RKO (cell line): ENCODE data around the gene SLC4A4.
A peak's percentile ranks its signal among the peaks of the same experiment; 100 is the strongest.
"Not testable (repeated sequence)": the region's sequence is repeated elsewhere in the genome, so short reads cannot be mapped to it uniquely, and the experiment has no call there.

Experiments
- DNase-seq: peaks from one replicate; pipeline ENCODE4 v3.0.0-alpha.2; 2016; ENCODE audit warnings: low spot score

The SLC4A4 gene

GRCh38 chr4:71408961-71409360 lies 70.1 kb downstream of the SLC4A4 start:
- not testable (repeated sequence) for DNase-seq

GRCh38 chr4:71411981-71412380 lies 73.2 kb downstream of the SLC4A4 start:
- no peak for DNase-seq

- DNase-seq, result no peak
These were observed 76.7 kb downstream of the SLC4A4 start for GRCh38 chr4:71415491-71415890.

DNA sequence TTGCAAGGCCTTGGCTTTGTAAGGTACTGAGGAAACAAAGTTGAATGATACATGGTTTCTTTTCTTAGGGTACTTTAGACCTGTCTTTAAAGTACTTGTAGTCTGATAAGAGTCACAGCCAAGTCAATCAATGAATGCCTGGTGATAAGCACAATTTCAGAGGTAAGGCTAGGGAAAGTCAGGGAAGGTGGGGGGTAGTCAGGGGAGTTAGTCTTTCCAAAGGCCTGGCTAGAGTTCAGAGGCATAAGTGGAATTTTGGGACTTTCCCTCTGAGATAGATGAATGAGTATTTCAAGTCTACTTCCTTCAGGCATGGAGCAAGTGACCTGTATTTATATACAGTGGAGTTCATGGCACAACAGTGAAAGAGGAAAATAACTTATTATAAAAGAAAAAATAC lies 78.3 kb downstream of the SLC4A4 start:
- no peak for DNase-seq

DNA sequence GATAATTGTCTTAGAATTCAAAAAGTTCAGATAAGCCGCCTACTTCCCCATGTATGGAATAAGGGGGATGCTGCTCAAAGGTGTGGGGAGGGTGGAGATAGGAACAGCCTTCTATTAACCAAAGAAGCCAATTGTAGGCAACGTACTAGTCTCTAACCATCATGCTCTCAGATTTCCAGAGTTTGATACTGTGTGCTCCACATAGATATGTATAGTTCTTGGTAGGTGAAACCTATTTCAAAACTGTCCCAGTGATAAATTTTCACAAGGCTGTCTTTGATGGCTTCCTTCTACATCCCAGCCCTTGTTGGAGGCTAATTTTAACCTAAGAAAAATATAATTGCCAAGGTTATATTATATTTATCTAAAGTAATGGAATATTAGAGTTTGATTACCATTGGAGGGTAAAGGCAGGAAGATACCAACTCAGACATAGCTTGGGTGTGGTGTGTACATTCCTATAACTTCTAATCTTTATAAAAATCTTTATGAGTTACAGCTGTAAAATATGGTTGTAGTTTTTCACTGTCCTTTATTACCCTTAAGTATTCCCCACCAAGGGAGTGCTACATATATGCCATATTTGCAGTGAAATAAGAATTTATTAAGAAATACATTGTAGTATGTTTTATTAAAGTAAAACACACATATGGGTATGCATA lies 87.7 kb downstream of the SLC4A4 start:
- DNase-seq, result no peak

GRCh38 chr4:71429106-71429505 lies 90.3 kb downstream of the SLC4A4 start:
- no peak for DNase-seq

- DNase-seq, result no peak
These were observed 91.1 kb downstream of the SLC4A4 start for GRCh38 chr4:71429962-71430361.

GRCh38 chr4:71430609-71431008 lies 91.8 kb downstream of the SLC4A4 start:
- DNase-seq, result no peak

- no peak for DNase-seq
These were observed 101.8 kb downstream of the SLC4A4 start for GRCh38 chr4:71440612-71441011.

GRCh38 chr4:71441186-71442169 lies 102.7 kb downstream of the SLC4A4 start:
- no peak for DNase-seq

- DNase-seq, result no peak
These were observed 103.5 kb downstream of the SLC4A4 start for GRCh38 chr4:71442336-71442735.

DNA sequence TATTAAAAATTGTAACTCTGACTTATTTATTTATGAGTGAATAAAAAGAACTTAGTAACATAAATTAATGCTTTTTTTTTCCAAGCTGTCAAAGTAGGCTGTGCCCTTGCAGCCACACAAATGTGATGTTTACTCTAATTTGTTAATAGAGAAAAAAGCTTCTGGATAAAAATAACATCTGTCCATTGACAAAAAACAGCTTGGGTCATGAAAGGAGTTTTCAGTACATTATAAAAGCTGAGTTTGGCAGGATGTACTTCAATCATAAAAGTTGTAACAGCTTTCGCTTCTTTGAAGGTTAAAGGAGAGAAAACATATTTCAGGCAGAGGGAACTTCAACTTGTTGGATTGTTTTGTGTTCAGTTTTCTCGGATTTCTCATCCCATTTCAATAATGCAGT lies 105.6 kb downstream of the SLC4A4 start:
- no peak for DNase-seq

DNA sequence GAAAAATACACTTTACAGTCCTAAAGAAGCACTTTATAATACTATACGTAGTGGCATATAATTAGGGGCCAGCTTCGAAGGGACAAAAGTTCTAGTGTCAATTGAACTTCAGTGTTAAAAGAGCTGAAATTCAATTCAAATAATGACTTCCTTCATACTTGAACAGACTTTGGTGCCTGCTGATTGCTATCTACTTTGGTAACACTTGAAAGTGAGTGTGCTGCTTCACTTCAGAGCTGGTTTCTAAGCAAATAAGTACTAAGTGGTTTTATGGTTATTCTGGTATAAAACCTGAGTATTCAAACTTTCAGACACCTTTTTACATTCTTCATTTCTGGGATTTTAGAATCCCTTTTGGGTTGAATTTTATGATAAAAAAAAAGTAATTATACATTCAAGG lies 107.0 kb downstream of the SLC4A4 start:
- DNase-seq, result no peak

- no peak for DNase-seq
These were observed 107.8 kb downstream of the SLC4A4 start for GRCh38 chr4:71446479-71447081.

- no peak for DNase-seq
These were observed 110.2 kb downstream of the SLC4A4 start for GRCh38 chr4:71449040-71449439.

- no peak for DNase-seq
These were observed 111.1 kb downstream of the SLC4A4 start for GRCh38 chr4:71449878-71450277.

DNA sequence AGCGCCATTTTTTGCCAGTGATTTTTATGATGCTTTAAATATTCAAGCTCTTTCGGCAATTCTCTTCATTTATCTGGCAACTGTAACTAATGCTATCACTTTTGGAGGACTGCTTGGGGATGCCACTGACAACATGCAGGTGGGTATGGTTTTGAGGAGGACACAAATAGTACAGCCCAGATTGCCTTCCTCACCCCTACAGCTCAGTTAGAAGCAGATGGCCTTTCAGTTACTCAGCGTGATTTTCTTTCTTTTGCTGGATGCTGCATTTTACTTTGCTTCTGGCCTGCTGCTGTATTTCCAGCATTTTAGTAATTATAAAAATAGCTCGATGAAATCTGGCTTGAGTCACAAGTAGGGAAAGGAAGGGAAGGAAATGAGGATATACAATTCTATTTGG lies 114.7 kb downstream of the SLC4A4 start:
- no peak for DNase-seq

DNA sequence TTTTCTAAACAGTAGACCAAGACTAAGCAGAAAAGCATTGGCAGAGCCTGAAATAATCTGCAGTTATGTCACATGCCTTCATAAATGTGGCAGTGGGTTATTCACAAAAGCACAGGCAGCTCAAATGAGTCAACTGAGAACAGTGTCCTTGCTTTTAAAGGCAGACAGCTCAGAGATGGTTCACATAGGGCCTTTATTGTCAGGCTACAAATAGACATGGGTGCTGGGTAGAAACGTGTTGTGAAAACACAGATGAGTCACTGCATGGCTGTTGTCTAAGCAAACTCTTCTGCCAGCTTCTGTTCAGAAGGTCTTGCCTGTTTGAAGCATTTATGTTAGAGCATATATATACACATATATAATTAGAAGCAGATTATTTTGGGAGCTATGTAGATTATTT lies 118.0 kb downstream of the SLC4A4 start:
- DNase-seq, result peak; percentile 41

DNA sequence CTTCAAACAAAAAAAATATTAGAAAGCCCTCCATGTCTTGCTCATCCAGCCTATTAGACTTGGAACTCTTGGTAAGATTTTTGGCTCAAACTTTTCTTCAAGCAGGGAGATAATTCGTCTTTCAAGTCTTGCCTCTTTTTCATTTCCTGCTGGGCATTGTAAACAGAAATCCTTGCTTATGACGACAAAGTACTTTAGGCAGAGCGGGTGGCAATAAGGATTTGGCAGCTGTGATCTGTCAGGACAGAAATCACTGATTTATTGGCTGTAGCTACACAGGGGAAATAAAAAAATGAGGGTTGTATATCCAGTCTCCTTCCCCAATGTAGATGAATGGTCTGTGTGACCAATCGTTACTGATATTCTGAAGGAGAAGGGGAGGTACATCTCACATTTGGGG lies 121.6 kb downstream of the SLC4A4 start:
- no peak for DNase-seq

- DNase-seq, result no peak
These were observed 122.6 kb downstream of the SLC4A4 start for GRCh38 chr4:71461422-71461821.

GRCh38 chr4:71466775-71467174 lies 128.0 kb downstream of the SLC4A4 start:
- DNase-seq, result no peak

- no peak for DNase-seq
These were observed 129.4 kb downstream of the SLC4A4 start for GRCh38 chr4:71468116-71468710.

DNA sequence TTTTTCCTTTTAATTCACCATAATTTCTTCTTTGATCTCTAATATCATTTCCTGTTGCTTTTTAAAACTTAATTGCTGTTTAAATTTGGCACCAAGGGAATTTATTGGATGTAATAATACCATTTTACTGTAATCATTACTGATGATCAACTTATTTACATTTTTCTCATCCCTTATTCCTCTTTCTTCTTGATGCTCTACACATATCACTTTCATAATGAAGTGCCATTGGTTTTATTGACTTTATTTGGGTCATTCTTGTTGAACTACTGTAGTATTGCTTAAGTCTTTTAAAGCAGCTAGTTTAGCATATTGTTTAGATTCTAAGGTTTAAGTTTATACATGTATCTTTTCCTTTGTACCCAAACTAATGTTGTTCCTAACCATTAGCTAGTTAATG lies 130.7 kb downstream of the SLC4A4 start:
- no peak for DNase-seq
